ENCODE results near the gene ADGRL2. TPM values are rescaled to one million over a fixed set of nuclear protein-coding genes. Genes with fewer than 3 reads are reported as not detected.

The ADGRL2 gene
- total and polyA plus RNA-seq, 7 donors: 5.0 to 13.2 (median 7.2) TPM

- ATAC-seq (no peak), DNase-seq (no peak)
- Histone ChIP-seq H3K36me3 (ENCODE audit: insufficient read depth in 1 of 2, low read depth in 1 of 2) (no peaks in the 10 kb centered on the region), H3K4me1 (no peaks in the 10 kb centered on the region), H3K4me3 (no peak overlapping the region), H3K27ac (no peak overlapping the region), H3K9me3 (no peaks in the 10 kb centered on the region), H3K27me3 (ENCODE audit: insufficient read depth in 3 of 3, low read length in 2 of 3) (no peaks in the 10 kb centered on the region)
- 64 to 71% (median 68%) methylated on average over 4 of the region's 4 CpGs for WGBS, 3 donors
- intact Hi-C loops (cut with DNase I): no loop called here
- no peak for TF ChIP-seq CTCF (IDR thresholded peaks at IDR 0.05)
Measured at GRCh38 chr1:81949421-81949820, 148.7 kb downstream of the ADGRL2 start.

- no peaks in the 10 kb centered on the region for H3K36me3 ChIP-seq (ENCODE audit: insufficient read depth in 1 of 2, low read depth in 1 of 2)
- H3K4me3 ChIP-seq: no peak overlapping the region
- DNase-seq (no peak), ATAC-seq (no peak)
- no peak overlapping the region for H3K27ac ChIP-seq
- intact Hi-C loops (cut with DNase I): no loop called here
- no peaks in the 10 kb centered on the region for H3K27me3 ChIP-seq (ENCODE audit: insufficient read depth in 3 of 3, low read length in 2 of 3)
- H3K9me3 ChIP-seq: no peaks in the 10 kb centered on the region
- H3K4me1 ChIP-seq: no peaks in the 10 kb centered on the region
- TF ChIP-seq CTCF (IDR thresholded peaks at IDR 0.05): no peak
Measured at GRCh38 chr1:81950037-81950436, 149.3 kb downstream of the ADGRL2 start.

GRCh38 chr1:81950591-81951244, 150.0 kb downstream of the ADGRL2 start:
- DNase-seq: no peak
- Histone ChIP-seq H3K9me3 (no peaks in the 10 kb centered on the region), H3K4me1 (no peaks in the 10 kb centered on the region), H3K4me3 (no peak overlapping the region), H3K27ac (no peak overlapping the region), H3K27me3 (ENCODE audit: insufficient read depth in 3 of 3, low read length in 2 of 3) (no peaks in the 10 kb centered on the region), H3K36me3 (ENCODE audit: insufficient read depth in 1 of 2, low read depth in 1 of 2) (no peaks in the 10 kb centered on the region)
- no peak for ATAC-seq
- intact Hi-C loops (cut with DNase I): no loop called here
- no peak for TF ChIP-seq CTCF (IDR thresholded peaks at IDR 0.05)
- WGBS, 3 donors: 38 to 61% (median 40%) methylated on average over 3 of the region's 3 CpGs

GRCh38 chr1:81954534-81955020, 153.8 kb downstream of the ADGRL2 start:
- H3K27ac ChIP-seq: no peak overlapping the region
- H3K9me3 ChIP-seq: no peaks in the 10 kb centered on the region
- ATAC-seq (no peak), DNase-seq (no peak)
- intact Hi-C loops (cut with DNase I): no loop called here
- H3K4me1 ChIP-seq: no peaks in the 10 kb centered on the region
- 78 to 89% (median 80%) methylated on average over 8 of the region's 8 CpGs for WGBS, 3 donors
- H3K36me3 ChIP-seq (ENCODE audit: insufficient read depth in 1 of 2, low read depth in 1 of 2): no peaks in the 10 kb centered on the region
- no peak overlapping the region for H3K4me3 ChIP-seq
- TF ChIP-seq CTCF (IDR thresholded peaks at IDR 0.05): no peak
- no peaks in the 10 kb centered on the region for H3K27me3 ChIP-seq (ENCODE audit: insufficient read depth in 3 of 3, low read length in 2 of 3)

GRCh38 chr1:81967951-81968350, 167.2 kb downstream of the ADGRL2 start:
- 79 to 83% (median 83%) methylated on average over 3 of the region's 3 CpGs for WGBS, 3 donors
- Histone ChIP-seq H3K27me3 (ENCODE audit: insufficient read depth in 3 of 3, low read length in 2 of 3) (no peaks in the 10 kb centered on the region), H3K27ac (no peak overlapping the region), H3K36me3 (ENCODE audit: insufficient read depth in 1 of 2, low read depth in 1 of 2) (peaks cover 0 to 6% of the 10 kb centered on the region in 2 donors), H3K9me3 (no peaks in the 10 kb centered on the region), H3K4me1 (no peaks in the 10 kb centered on the region), H3K4me3 (no peak overlapping the region)
- no peak for DNase-seq
- no peak for ATAC-seq
- no peak for TF ChIP-seq CTCF (IDR thresholded peaks at IDR 0.05)
- intact Hi-C loops (cut with DNase I): no loop called here
